ENCODE measurements around the gene LMX1A.

LMX1A gene

DNA sequence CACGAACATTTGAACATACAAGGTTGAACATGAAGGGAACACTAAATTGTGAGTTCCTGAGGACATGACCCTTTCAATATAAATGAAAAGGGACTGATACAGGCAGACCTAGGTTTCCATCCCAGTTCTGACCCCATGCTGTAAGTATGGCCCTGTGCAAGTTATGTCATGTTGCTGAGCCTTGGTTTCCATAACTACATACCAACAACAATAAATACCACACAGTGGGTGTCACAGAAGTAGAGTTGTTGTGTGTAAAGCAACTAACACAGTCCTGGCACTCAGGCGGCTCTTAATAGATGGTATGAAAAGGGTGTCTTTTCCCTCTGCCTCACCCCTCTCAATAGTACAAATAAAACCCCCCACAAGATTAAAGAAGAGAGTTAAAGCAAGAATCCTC, 140.8 kb downstream of the LMX1A start:
- no peak for FAIRE-seq

DNA sequence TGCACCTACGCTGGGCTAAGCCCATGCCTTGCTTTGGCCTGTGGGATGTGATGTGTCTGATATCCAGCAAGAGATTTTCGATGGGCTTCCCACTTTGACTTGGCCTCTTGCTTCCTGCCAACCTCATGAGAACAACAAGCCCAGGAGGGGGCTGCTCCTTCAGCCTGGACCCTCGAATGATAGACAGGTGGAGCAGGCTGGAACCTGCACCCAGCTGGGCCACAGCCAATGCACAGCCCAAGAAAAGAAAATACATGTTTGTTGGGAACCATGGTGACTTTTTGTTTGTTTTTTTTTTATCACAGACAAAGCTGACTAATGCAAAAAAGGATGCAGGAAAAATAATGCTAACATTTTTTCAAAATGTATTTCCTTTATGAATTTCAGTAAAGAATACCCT, 144.3 kb downstream of the LMX1A start:
- FAIRE-seq, result no peak

DNA sequence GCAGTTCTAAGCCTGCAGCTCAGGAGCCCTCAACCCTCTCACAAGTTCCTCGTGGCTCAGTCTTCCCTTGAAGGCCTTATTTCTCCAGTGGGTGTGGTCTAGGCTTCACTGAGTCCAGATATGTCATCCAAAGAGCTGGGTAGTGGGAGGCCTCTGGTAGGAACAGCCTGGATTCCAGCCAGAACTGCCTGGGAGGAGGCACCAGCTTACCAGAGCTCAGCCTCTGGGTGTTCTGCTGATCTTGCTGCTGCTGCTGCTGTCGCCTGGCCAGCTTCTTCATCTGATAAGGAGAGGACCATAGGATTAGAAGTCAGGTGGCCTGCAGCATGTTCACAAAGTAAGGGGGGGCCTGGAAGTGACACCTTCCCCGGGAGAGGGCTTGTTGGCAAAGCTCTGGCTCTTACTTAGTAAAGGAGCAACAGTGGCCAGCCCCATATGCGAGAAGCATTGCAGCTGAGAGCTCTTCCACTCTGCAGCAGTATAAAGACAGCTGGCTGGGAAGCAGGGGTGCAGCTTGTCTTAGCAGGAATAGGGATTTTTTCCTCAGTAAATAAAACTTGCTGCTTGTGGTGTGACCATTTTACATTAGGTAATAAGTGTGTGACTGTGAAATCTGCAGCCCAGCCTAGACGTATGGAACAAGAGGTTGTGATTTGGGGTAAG, 148.5 kb downstream of the LMX1A start:
- no peak for FAIRE-seq

DNA sequence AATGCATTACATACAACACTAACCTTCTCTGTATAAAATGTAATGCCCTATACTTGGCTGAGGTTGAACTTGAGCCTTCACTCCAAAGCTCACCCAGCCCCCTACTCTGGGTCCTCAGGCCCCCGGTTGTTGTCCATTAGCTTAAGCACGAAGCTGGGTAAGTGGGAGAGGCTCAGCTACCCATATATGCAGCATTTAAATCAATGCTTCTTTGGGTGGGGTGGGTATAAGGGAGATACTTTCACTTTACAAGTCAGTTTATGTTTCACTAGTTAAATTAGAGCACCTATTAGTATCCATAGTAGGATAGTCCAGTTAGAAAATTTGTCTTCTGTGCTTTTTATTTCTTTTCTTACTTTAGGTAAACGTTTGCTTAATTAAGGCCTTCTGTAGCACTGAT, 151.4 kb downstream of the LMX1A start:
- no peak for FAIRE-seq

DNA sequence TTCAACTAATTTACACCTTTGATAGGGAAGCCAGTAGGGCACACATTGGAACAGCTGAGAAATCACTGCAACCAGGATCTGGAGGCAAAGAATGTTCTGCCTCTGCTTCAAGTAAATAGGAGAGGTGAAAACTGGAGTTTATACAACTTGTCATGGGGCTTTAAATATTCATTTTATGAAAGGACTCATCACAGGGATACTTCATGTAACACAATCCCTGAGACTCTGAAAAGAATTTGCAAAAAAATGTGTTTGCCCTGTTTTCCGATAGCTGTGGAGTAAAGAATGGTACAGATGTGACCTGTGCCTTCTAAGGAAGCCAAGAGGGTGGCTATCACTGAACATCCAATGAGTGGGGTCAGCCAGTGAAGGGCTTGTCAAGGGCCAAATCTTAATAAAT, 152.0 kb downstream of the LMX1A start:
- FAIRE-seq, result no peak

DNA sequence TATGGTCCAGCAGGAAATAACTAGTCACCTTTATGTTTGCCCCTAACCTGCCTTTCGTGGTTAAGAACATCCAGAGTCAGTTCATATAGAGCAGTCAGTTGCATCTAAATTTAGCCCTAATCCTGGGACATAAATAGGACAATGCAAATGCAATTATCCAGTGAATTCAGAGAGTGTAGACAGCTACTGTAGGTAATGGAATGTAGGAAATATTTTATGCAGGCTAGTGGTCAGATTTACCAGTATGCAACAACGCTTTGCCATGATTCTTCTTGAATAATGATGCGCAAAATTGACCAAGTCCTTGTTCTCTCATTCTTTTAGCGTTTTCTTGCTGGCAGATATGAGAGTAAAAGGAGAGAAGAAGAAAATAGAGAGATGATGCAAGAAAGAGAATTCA, 165.4 kb downstream of the LMX1A start:
- FAIRE-seq, result no peak

DNA sequence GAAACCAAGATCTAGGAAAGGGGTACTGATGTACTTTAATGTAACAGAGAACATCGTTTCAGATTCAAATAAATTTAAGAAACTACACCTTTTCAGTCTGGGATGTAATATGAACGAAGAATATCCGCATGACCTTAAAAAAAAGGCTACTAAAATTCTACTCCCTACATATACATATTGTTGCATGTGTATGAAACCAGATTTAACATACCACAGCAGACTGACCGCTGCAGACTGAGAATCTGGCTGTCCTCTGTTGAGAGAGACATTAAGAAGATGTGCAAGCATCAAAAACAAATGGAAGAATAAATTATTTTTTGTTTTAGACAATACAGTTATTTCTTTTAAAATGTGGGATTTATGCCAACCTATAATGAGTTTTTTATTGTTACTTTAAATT, 166.6 kb downstream of the LMX1A start:
- no peak for FAIRE-seq

DNA sequence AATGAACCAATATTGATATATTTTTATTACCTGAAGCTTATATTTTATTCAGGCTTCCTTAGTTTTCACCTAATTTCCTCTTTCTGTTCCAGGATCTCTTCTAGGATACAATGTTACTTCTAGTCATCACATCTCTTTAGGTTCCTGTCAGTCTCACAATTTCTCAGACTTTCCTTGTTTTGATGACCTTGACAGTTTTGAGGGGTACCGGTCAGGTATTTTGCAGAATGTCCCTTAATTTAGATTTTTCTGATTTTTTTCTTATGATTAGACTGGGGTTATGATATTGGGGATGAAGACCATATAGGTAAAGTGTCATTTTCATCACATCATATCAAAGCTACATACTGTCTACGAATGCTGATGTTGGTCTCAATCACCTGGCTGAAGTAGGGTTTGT, 167.5 kb downstream of the LMX1A start:
- FAIRE-seq, result no peak

DNA sequence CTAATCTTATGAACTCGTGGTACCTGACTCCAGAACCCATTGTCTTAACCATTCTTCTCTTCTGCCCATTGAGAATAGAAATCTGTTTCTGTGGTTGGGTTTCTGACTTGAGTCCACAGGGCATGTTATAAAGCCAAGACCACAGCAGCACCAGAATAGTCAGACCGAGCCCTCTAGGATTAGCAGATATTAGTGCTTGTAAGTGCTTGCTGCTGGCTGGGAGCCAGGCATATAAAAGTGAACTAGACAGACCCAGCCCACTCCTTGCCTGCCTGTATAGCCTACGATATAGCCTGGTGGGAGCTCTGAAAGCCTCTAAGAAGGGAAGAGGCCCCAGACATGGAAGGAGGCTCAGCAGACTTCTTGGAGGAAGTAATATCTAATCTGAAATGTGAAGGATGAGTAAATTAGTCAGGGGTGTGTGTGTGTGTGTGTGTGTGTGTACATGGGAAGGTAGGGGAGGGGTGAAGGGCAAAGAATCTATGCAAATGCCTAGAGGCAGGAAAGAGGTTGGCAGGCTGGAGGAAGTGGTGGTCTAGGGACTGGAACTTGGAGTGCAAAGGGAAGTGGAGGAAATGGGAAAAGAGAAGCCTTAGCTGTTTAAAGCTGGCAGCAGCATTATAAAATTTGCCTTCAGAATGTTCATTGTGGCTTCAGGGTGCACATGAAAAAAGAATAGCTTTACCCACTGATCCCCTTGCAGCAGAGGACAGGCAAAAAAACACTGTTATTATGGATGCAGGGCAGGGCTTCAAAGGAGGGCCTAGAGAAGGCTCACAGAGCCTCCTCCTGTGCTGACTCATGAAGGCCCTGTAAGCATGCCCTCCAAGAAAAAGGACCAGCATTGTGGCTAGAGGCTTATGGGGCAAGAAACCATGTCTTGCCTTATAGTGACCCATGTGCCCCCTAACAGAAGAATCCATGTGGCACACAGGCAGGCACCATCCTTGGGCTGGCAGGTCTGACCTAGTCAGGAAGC, 169.2 kb downstream of the LMX1A start:
- no peak for FAIRE-seq

DNA sequence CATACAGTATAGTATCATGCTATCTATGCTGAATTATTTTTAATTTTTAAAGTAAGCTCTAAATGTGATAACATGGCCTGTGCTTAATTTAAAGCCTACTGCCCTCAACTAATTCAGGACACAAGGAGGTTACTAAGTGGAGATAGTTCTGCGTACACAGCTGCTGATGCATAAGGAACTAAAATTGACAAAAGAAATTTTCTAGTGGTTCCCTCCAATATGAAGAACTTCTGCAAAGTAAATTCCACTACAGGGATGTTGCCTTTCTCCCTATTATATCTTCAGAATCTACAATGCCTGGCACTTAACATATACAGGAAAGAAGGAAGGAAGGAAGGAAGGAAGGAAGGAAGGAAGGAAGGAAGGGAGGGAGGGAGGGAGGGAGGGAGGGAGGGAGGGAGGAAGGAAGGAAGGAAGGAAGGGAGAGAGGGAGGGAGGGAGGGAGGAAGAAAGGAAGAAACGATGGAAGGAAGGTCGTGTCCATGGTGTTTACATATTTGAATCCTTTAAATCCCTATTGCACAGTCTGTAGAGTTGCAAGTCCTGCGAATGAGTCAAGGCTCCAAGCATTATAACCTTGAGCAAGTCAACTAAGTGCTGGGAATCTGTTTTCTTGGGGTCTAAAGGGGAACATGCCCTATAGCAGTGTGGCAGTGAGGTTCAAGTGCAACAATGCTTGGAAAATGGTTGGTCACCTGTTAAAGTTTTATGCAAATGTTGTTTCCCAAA, 171.2 kb downstream of the LMX1A start:
- FAIRE-seq, result no peak

DNA sequence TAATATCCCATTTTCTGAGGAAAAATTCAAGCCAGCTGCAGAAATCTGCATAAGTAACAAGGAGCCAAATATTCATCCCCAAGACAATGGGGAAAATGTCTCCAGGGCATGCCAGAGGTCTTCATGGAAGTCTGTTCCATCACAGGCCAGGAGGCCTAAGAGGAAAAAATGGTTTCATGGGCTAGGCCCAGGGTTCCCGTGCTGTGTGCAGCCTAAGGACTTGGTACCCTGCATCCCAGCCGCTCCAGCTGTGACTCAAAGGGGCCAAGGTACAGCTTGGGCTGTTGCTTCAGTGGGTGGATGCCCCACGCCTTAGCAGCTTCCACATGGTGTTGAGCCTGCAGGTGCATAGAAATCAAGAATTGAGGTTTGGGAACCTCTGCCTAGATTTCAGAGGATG, 173.5 kb downstream of the LMX1A start:
- FAIRE-seq, result no peak

DNA sequence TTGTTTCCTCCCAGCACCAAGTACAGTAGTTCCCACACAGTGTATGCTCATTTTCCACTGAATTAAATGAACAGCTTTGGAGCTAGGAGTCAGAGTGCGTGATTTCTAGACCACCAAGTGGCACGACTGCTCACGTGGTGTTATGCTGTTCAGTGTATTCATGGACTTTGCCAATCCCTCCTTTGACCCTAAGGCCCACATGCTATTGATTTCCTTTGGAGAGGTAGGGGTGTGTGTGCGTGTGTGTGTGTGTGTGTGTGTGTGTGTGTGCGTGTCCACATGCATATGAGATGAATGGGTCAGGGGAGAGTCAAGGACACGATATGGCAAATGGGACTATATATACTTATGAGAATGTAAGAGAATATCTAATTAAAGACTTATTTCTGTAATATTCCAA, 177.2 kb downstream of the LMX1A start:
- FAIRE-seq, result no peak

DNA sequence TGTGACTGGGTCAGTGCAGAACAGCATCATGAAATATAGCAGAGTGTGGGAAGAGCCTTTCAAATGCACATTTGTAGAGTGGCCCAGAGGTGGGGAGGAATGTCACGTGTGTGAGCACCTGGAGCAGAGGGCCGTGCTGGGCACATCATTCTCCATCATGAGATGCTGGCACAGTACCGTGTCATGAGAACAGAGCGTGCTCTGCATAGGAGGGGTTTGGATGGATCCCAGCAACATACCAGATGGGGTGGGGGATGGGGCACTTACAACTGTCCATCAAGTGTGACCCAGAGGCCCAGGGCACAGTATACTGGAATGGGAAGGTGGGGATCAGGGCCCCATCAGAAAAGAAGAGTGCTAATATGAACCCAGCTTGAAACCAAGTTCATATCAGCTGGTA, 182.0 kb downstream of the LMX1A start:
- FAIRE-seq, result no peak

DNA sequence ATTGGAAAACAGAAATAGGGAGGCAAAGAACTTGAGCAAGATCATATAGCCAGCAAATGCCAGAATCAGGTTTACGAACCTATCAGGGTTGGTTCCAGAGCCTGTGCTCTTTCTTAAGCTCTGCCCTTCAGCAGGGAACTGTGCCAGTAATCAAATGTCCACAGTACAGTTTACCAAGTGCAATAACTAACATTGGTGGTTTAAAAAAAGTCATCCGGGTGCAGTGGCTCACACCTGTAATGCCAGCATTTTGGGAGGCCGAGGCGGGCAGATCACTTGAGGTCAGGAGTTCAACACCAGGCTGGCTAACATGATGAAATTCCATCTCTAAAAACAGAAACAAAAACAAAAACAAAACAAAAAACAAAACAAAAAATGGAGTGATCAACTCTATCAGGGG, 182.7 kb downstream of the LMX1A start:
- FAIRE-seq, result no peak

DNA sequence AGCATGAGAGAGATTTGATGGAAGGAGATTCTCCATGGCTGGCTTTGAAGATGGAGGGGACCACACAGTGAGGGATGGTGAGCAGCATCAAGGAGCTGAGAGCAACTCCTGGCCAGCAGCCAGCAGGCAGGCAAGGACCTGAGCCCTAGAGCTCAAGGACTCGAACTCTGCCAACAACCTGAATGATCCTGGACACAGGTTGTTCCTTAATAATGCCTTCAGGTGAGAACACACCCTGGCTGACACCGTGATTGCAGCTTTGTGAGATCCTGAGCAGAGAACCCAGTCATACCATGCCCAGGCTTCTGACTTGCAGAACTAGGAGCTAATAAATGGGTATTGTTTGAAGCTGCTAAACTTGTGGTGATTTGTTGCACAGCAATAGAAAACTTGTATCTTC, 183.1 kb downstream of the LMX1A start:
- no peak for FAIRE-seq

DNA sequence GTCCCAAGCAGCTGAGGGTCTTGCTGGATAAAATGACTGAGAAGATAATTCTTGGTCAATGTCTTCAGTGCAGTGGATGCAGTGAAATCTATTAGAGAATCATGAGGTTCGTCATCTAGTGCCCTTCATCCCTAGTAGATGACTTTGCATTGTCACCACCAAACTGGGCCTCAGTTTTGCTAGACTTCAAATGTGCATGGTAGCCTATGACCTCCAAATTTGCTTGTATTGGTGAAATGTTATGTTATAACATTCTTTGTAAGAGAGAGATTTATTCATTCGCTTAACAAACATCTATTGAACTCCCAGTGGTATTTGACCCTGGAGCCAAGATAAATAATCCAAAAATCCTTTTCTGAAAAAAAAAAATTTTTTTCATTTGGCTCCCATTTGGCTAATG, 183.8 kb downstream of the LMX1A start:
- FAIRE-seq, result no peak

DNA sequence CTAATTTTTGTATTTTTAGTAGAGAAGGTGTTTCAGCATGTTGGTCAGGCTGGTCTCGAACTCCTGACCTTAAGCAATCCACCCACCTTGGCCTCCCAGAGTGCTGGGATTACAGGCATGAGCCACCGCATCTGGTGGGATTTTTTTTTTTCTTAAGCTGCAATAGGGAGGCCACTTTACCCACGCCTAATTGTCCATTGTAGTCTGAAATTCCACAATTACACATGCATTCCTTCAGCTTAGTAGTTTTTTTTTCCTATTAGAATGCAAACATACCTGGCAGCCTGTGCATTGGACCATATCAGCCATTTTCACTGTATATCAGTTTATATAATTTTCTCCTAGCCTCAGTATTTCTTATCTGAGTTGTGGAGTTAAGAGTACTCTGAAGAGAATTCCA, 186.8 kb downstream of the LMX1A start:
- FAIRE-seq, result no peak

DNA sequence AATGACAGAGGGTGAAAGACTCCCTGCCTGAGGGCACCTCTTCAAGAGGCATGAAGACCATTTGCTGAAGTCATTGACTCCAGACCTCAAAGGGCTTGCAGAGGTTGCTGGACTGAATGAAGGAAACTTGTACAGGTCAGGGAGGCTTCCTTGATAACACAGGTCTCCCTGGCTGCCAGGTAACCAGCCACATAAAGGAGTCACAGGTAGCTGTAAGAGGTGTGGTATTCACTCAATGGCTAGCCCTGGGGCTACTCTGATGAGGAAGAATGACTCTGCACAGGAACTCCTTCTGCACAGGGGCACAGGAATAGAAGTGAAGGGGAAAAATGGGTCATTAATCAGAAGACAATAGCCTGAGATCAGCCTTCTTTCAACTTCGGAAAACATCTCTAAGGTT, 187.5 kb downstream of the LMX1A start:
- no peak for FAIRE-seq

DNA sequence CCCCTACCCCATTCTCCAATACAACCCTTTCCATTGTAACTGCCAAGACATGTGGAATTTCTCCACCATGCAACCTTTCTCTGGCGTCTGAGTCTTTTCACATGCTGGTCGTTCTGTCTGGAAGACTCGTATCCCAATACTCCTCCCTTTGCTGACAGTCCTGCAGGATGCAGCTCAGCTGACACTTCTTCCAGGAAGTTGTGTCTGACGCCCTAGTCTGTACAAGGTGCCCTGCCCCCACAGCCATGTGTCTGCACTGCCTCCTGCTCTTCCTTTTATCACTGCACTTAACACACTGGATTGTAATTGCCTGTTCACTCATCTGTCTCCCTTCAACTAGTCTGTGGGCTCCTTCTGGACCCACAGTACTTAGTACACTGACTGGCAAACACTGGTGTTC, 188.0 kb downstream of the LMX1A start:
- no peak for FAIRE-seq

DNA sequence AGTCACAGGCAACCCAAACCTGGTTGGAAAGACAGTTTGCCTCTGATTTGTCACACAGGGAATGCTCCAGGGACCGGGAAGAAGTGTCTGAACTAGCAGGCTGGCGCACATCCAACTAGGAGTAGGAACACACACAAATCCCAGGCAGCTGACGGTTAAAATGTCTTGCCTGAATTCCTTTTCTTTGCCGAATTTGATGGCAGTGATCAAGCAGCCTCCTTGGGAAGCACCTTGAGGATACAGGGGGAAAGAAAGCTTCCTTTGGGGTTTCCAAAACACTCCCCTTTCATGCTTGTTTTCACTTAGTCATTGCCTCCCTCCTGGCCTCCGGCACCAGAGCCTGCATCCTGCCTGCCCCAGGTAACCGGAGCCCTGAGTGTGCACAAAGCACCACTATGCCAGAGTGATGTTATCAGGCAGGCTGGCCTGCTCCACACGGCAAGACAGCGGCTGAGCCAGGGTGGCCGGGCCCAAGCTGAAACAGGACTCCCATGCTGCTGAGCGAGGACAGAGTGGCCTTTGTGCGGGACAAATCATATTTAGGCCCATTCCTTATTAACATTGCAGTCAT, 193.8 kb downstream of the LMX1A start:
- no peak for FAIRE-seq

DNA sequence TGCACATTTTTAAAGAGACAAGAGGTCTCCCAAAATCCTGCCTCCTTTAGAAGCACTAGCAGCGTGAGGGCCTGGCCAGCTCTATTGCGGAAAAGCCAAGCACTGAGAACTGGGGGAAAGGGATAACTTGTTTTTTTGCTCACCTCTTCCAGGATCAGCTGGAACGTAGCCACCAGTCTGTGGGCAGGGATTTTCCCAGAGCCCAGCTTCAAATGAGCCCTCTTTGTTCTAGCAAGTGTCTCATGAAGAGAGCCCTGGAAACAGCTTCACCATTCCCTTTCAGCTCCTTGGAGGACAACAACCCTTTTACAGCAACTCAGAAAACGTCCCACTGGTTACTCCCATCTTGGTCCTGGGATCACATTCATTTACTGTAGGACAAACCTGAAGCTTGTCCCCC, 195.4 kb downstream of the LMX1A start:
- no peak for FAIRE-seq

DNA sequence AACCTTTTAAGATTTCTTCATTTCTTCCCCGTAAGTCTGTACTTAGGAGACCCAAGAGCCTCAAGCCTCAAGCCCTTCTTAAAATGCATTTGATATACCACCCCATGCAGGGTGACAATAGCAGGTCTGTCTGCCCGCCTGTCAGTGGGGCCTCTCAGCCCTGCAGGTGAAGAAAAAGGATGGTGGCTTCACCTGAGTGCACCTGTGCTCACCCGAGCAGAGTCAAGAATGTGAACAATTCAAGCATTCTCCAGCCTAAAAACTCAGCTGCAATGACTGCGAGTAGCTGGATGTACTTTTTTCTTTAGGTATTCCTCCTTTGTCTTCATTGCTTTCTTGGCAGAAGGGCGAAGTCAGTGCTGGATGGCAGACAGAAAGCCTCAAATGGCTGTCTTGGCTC, 203.3 kb downstream of the LMX1A start:
- no peak for FAIRE-seq

DNA sequence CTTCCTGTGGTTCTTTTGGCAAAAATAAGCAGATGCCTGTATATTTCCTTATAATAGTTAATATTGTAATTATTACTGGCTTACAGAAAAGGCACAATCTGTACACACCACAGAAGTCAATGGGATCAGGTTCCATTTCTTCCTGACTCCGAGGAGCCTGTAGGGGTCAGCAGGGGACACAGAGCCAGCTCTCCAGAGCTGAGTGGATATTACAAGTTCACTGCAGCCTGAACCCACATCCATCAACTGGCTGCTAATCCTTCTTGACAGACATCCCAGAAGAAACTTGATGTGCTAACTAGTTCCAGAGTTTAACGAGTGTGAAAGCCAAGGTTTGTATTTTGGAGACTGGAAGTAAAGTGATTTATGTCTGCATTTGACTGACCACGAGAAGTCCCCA, 203.8 kb downstream of the LMX1A start:
- no peak for FAIRE-seq

DNA sequence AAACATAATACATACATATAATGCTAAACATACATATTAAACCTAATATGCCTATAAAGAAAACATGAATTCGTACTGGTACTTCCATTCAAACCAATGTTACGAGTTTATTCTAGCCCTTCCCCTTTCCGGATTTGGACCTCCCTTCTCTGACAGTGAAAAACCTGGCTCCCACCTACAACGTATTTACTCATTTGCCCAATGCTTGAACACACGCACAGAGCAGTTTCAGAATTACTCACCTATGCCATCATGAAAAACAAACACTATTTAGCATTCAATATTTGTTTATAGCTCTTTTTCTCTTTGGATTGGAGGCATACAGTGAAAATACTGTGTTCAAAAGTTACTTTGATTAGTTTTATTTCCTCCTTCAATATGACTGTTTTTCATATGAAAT, 204.4 kb downstream of the LMX1A start:
- no peak for FAIRE-seq
